OCI-LY7 (cell line): ENCODE measurements around the gene UBE2S. TPM values are rescaled to one million over a fixed set of nuclear protein-coding genes. Genes with fewer than 3 reads are reported as not detected.

Source experiments
- BruUV-seq: library from RNA; stranded (reverse); fragments of 400-500 nt; replicated peaks from 2 replicates; lab custom pipeline; 2021; lab: Mats Ljungman, UMichigan
- CTCF ChIA-PET: fragments of 300-600 bp; sonication (Branson Sonifier 250); formaldehyde crosslinking; loops from one replicate; lab custom pipeline; 2022; ENCODE audit warnings: antibody characterized with exemption; ENCODE audit not compliant: unreplicated experiment; lab: Charles Lee
- POLR2A ChIA-PET: fragments of 300-600 bp; sonication (Branson Sonifier 250); formaldehyde crosslinking; loops from one replicate; lab custom pipeline; 2022; ENCODE audit warnings: antibody characterized with exemption; lab: Charles Lee
- DNase-seq: peaks from one replicate; pipeline ENCODE4 v3.0.0-alpha.2; 2015; ENCODE audit warnings: low spot score
- H2AFZ ChIP-seq: fragments of 200-600 bp; sonication (generic), shearing (Covaris generic); 2 replicates; pipeline ENCODE4 v1.6.1; 2014; ENCODE audit warnings: mild to moderate bottlenecking, antibody characterized with exemption, low read length, moderate library complexity
- H3K27ac ChIP-seq: fragments of 200-600 bp; sonication (generic); 2 replicates; pipeline ENCODE4 v1.5.1; 2014; ENCODE audit warnings: mixed run types, low read depth, mild to moderate bottlenecking, moderate library complexity, low read length, inconsistent platforms; ENCODE audit not compliant: poor library complexity, severe bottlenecking
- H3K36me3 ChIP-seq: fragments of 200-600 bp; sonication (generic); 2 replicates; pipeline ENCODE4 v1.6.1; 2014; ENCODE audit warnings: mild to moderate bottlenecking, antibody characterized with exemption, low read length, moderate library complexity, mixed read lengths; ENCODE audit not compliant: insufficient read depth
- H3K4me1 ChIP-seq: fragments of 200-600 bp; sonication (generic); 2 replicates; pipeline ENCODE4 v1.5.1; 2014; ENCODE audit warnings: mild to moderate bottlenecking, low read length; ENCODE audit not compliant: insufficient read depth, poor library complexity, severe bottlenecking
- H3K4me2 ChIP-seq: fragments of 200-600 bp; sonication (generic); 2 replicates; pipeline ENCODE4 v1.6.1; 2014; ENCODE audit warnings: mild to moderate bottlenecking, low read length
- H3K4me3 ChIP-seq: fragments of 200-600 bp; sonication (generic); 2 replicates; pipeline ENCODE4 v1.5.1; 2014; ENCODE audit warnings: mild to moderate bottlenecking, low read depth, low read length; ENCODE audit not compliant: poor library complexity, severe bottlenecking
- H3K79me2 ChIP-seq: fragments of 200-600 bp; sonication (generic); 2 replicates; pipeline ENCODE4 v1.6.1; 2016; ENCODE audit warnings: low read depth, mild to moderate bottlenecking, low read length, moderate library complexity, mixed read lengths; ENCODE audit not compliant: insufficient read depth
- H3K9me2 ChIP-seq: fragments of 200-600 bp; sonication (generic); 2 replicates; pipeline ENCODE4 v1.6.1; 2016; ENCODE audit warnings: mild to moderate bottlenecking, low read length, mixed read lengths; ENCODE audit not compliant: insufficient read depth
- H3K9me3 ChIP-seq: fragments of 200-600 bp; sonication (generic); 2 replicates; pipeline ENCODE4 v1.6.1; 2014; ENCODE audit warnings: mild to moderate bottlenecking, mixed run types, low read length, mixed read lengths
- H4K20me1 ChIP-seq: fragments of 200-600 bp; sonication (generic); 2 replicates; pipeline ENCODE4 v1.6.1; 2014; ENCODE audit warnings: mild to moderate bottlenecking, antibody characterized with exemption, low read length, moderate library complexity, mixed read lengths; ENCODE audit not compliant: insufficient read depth
- CTCF ChIP-seq: fragments of 200-600 bp; sonication (generic); conservative IDR thresholded peaks from 2 replicates; pipeline ENCODE4 v1.5.1; 2014; ENCODE audit warnings: mild to moderate bottlenecking, antibody characterized with exemption, low read length, moderate library complexity, mixed read lengths
- EZH2phosphoT487 ChIP-seq: fragments of 200-600 bp; sonication (generic); IDR thresholded peaks from 2 replicates; pipeline ENCODE4 v1.6.1; 2018; ENCODE audit warnings: low read depth, borderline replicate concordance, mild to moderate bottlenecking, mixed run types, antibody characterized with exemption, low read length, moderate library complexity, mixed read lengths
- intact Hi-C: fragments of 100-400 bp; cut with micrococcal nuclease; formaldehyde crosslinking; loops from one replicate; pipeline ENCODE4 v1.10.0; 2022; ENCODE audit not compliant: unreplicated experiment
- total RNA-seq, 2 experiments: library from RNA; depleted of rRNA in 1 of 2; stranded (reverse); fragments of >200 nt in 1 of 2; shearing (Covaris generic) in 1 of 2; gene quantifications; 2 replicates each; pipeline ENCODE4 v1.2.3, GENCODE V29; 2014 to 2022

UBE2S gene
- total RNA-seq, 2 experiments from 2014 or later, result 285 to 682 TPM

- H2AFZ ChIP-seq, result no peak overlapping the region
- H3K4me1 ChIP-seq, result peaks cover 47% of the 10 kb centered on the region
- intact Hi-C loops, result no loop called here
- no TSS peak for BruUV-seq
- peak overlapping the region; percentile 98 for H3K4me2 ChIP-seq
- ChIA-PET POLR2A (no interaction called here), CTCF (no interaction called here)
- no peaks in the 10 kb centered on the region for H3K9me3 ChIP-seq
- TF ChIP-seq CTCF, result no peak
- no peak for TF ChIP-seq EZH2phosphoT487
- peaks cover 57% of the 10 kb centered on the region for H3K36me3 ChIP-seq
- peaks cover 27% of the 10 kb centered on the region for H4K20me1 ChIP-seq
- peaks cover 44% of the 10 kb centered on the region for H3K79me2 ChIP-seq
- no peak for DNase-seq
- H3K4me3 ChIP-seq, result peak overlapping the region; percentile 87
- no peaks in the 10 kb centered on the region for H3K9me2 ChIP-seq
- peak overlapping the region; percentile 91 for H3K27ac ChIP-seq
Measured at GRCh38 chr19:55386493-55386971, 21.1 kb downstream of the UBE2S start.

- CTCF ChIA-PET, result no interaction called here
- peaks cover 44% of the 10 kb centered on the region for H3K79me2 ChIP-seq
- POLR2A ChIA-PET, result no interaction called here
- DNase-seq, result peak; percentile 99
- H3K4me3 ChIP-seq, result peak within 1 kb of the TSS; percentile 87
- TSS peak; percentile 90 for BruUV-seq
- peak within 1 kb of the TSS; percentile 98 for H3K4me2 ChIP-seq
- H3K9me2 ChIP-seq, result no peaks in the 10 kb centered on the region
- H3K9me3 ChIP-seq, result no peaks in the 10 kb centered on the region
- intact Hi-C loops, result loop anchor here (2.0 kb wide), 1 partner anchor 77 kb away; no protein-coding TSS in a partner anchor
- peak within 1 kb of the TSS; percentile 91 for H3K27ac ChIP-seq
- TF ChIP-seq EZH2phosphoT487, result no peak
- peak within 1 kb of the TSS; percentile 53; the same call in 1 of the 2 replicates for H2AFZ ChIP-seq
- H3K4me1 ChIP-seq, result peaks cover 47% of the 10 kb centered on the region
- peaks cover 27% of the 10 kb centered on the region for H4K20me1 ChIP-seq
- peaks cover 51% of the 10 kb centered on the region for H3K36me3 ChIP-seq
Measured at GRCh38 chr19:55385724-55386492, 21.7 kb downstream of the UBE2S start, which contains the start of gene RPL28. RPL28 (plus strand) TSS chr19:55385932; CDS start chr19:55386358, 426 bp downstream.

GRCh38 chr19:55384920-55385723 lies 22.5 kb downstream of the UBE2S start:
- H3K36me3 ChIP-seq, result peaks cover 43% of the 10 kb centered on the region
- H3K4me1 ChIP-seq, result peaks cover 47% of the 10 kb centered on the region
- peak overlapping the region; percentile 91 for H3K27ac ChIP-seq
- BruUV-seq, result TSS peak; percentile 85
- peaks cover 44% of the 10 kb centered on the region for H3K79me2 ChIP-seq
- peak overlapping the region; percentile 53; the same call in 1 of the 2 replicates for H2AFZ ChIP-seq
- intact Hi-C loops, result loop anchor here (2.0 kb wide), 1 partner anchor 76 kb away; no protein-coding TSS in a partner anchor
- ChIA-PET POLR2A (interaction anchor here (0.5 to 1.2 kb wide), 5 partner anchors 46 to 130 kb away, joined by 3 to 6 read pairs (median 3); partner anchors contain the start of gene KMT5C), CTCF (no interaction called here)
- H3K4me2 ChIP-seq, result peak overlapping the region; percentile 98
- peaks cover 27% of the 10 kb centered on the region for H4K20me1 ChIP-seq
- peak overlapping the region; percentile 87 for H3K4me3 ChIP-seq
- H3K9me2 ChIP-seq, result no peaks in the 10 kb centered on the region
- TF ChIP-seq EZH2phosphoT487 (no peak), CTCF (no peak)
- DNase-seq, result peak; percentile 96
- no peaks in the 10 kb centered on the region for H3K9me3 ChIP-seq
